ENCODE data around the gene CBARP. TPM values are rescaled to one million over a fixed set of nuclear protein-coding genes. Genes with fewer than 3 reads are reported as not detected.

The CBARP gene
- total and polyA plus RNA-seq, 9 of the 15 experiments (the other 6 are each of a cell fraction or from before 2014, with no cell fraction given), result 0.03 to 8.9 (median 1.2) TPM; not detected in 1

GRCh38 chr19:1271528-1272422 lies 34.0 kb upstream of the CBARP start (continued):
- no peak for TF ChIP-seq CHAMP1 (IDR thresholded peaks at IDR 0.05)
- TF ChIP-seq SETDB1 (IDR thresholded peaks at IDR 0.05; ENCODE audit: low read length), result no peak
- TF ChIP-seq ZNF707 (CRISPR knock-in tag; conservative IDR thresholded peaks at IDR 0.05), result no peak
- no peak for TF ChIP-seq PYGO2 (tag; IDR thresholded peaks at IDR 0.05)
- no peak for TF ChIP-seq HDAC6 (IDR thresholded peaks at IDR 0.05; ENCODE audit: low read depth, low read length)
- TF ChIP-seq POLR2AphosphoS5 (IDR thresholded peaks at IDR 0.05; ENCODE audit: control insufficient read depth, insufficient read depth, low read depth, low read length), result no peak; the same call in 1 of the 2 replicates
- TF ChIP-seq ZNF174 (CRISPR knock-in tag; IDR thresholded peaks at IDR 0.05), result no peak
- no peak for TF ChIP-seq PPARD (CRISPR knock-in tag; IDR thresholded peaks at IDR 0.05)
- peak; percentile 31 for TF ChIP-seq FIP1L1 (IDR thresholded peaks at IDR 0.05; ENCODE audit: low read depth, low read length, poor library complexity, severe bottlenecking)
- no peak for TF ChIP-seq ZSCAN29 (IDR thresholded peaks at IDR 0.05)
- no peak for TF ChIP-seq ZNF232 (CRISPR knock-in tag; IDR thresholded peaks at IDR 0.05)
- TF ChIP-seq TFAM (CRISPR knock-in tag; conservative IDR thresholded peaks at IDR 0.05), result no peak
- TF ChIP-seq CREB5 (CRISPR knock-in tag; IDR thresholded peaks at IDR 0.05), result no peak
- no peak for TF ChIP-seq E2F4 (CRISPR knock-in tag; IDR thresholded peaks at IDR 0.05; ENCODE audit: low read depth)
- no peak for TF ChIP-seq STAT5A (IDR thresholded peaks at IDR 0.05; ENCODE audit: borderline replicate concordance, low read length)
- no peak for TF ChIP-seq TBL1XR1 (IDR thresholded peaks at IDR 0.05; ENCODE audit: low read length in 2 of 2)
- no peak for TF ChIP-seq POLR2H (tag; IDR thresholded peaks at IDR 0.05; ENCODE audit: low read depth)
- TF ChIP-seq CTCFL (IDR thresholded peaks at IDR 0.05; ENCODE audit: borderline replicate concordance, insufficient read depth, low read depth, low read length, poor library complexity, severe bottlenecking), result no peak
- TF ChIP-seq ZNF444 (CRISPR knock-in tag; IDR thresholded peaks at IDR 0.05), result no peak
- TF ChIP-seq KLF1 (tag; IDR thresholded peaks at IDR 0.05), result no peak
- no peak for TF ChIP-seq ARID2 (IDR thresholded peaks at IDR 0.05)

Data from K562 (cell line).